Endometrial microvascular endothelial cells (primary cell): ENCODE results near the gene PRRC2B. TPM values are rescaled to one million over a fixed set of nuclear protein-coding genes. Genes with fewer than 3 reads are reported as not detected.
"Not testable (repeated sequence)": the region's sequence is repeated elsewhere in the genome, so short reads cannot be mapped to it uniquely, and the experiment has no call there.

Source experiments
- in situ Hi-C: cut with HindIII; loops from 2 replicates; pipeline ENCODE4 v1.10.0; 2017; ENCODE audit warnings: low sequenced_read_pairs, low pct_unique_long_range_greater_than_20kb; ENCODE audit errors: inconsistent ontology term
- total RNA-seq: library from RNA; depleted of rRNA; stranded (reverse); fragments of >200 nt; gene quantifications from one replicate; pipeline ENCODE4 v1.2.3, GENCODE V29; 2015; ENCODE audit errors: inconsistent ontology term

PRRC2B gene
- total RNA-seq, 1 donor from 2014 or later, result 93.1 TPM

DNA sequence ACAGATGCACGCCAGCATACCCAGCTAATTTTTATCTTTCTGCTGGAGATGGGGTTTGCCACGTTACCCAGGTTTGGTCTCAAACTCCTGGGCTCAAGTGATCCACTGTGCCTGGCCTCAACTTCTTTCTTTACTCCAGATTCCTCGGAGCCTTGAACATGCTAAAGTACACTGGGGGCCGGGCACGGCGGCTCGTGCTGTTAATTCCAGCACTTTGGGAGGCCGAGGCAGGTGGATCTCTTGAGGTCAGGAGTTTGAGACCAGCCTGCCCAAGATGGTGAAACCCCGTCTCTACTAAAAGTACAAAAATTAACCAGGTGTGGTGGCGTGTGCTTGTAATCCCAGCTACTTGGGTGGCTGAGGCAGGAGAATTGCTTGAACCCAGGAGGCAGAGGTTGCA lies 61.8 kb downstream of the PRRC2B start:
- in situ Hi-C loops, result not testable (repeated sequence)

DNA sequence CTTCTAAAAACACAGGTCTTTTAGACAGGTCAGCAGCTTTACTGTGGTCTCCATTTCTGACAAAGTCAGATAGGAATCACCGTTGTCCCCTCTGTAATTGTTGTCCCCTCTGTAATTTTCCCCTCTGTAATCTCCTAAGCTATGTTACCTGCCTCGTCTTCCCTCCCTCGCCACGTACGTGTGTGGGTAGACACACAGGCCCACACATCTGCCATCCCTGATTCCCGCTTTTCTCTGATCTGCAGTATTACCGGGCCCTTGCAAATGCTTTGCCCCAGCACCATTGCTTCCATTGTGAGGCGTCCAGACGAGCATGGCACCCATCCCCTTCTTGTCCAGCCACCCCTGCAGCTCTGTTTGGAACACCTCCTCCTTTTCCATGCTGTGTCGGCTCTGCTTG lies 63.9 kb downstream of the PRRC2B start:
- in situ Hi-C loops, result no loop called here

- in situ Hi-C loops, result no loop called here
Observed at GRCh38 chr9:131459056-131459455, 65.2 kb downstream of the PRRC2B start.

DNA sequence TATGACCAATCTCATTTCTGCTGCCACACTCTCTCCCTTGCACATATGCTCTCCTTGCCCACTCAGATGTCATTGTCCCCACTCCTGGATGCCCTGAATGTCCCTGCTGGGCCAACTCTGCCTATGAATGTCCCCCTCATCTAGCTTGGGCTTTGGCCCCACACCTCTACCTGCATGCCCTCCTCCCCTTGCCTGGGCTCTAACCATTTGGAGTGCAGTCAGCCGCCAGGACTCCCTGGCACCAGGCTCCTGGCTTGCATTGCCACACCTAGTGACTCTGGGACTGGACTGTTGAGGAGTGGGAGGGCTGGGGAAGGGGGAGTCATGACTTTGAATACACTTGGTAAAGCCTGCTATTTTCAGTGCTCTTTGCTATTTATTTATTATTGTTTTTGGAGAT lies 67.3 kb downstream of the PRRC2B start:
- in situ Hi-C loops, result no loop called here

DNA sequence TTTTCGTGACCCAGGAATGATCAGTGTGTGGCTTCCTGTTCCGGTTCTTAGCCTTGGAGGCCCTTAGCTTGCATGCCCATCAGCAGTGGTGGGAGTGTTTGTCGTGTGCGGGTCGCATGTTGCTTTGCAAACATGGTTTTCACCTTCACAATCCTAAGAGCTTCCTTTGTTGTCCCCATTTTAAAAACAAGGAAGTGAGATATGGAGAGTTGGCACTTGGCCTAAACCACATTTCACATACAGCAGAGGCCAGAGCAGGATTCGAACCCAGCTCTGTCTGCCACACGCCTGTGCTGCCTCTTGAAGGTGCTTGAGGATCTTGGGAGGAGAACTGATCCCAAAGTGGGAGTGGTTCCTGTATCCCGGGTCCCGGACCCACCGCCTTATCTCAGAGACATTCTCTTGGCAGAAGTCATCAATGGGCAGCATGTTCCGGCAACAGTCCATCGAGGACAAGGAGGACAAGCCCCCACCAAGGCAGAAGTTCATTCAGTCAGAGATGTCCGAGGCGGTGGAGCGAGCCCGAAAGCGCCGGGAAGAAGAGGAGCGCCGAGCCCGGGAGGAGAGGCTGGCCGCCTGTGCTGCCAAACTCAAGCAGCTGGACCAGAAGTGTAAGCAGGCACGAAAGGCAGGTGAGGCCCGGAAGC lies 70.6 kb downstream of the PRRC2B start:
- in situ Hi-C loops, result no loop called here

GRCh38 chr9:131465401-131465800 lies 71.5 kb downstream of the PRRC2B start:
- in situ Hi-C loops, result no loop called here

GRCh38 chr9:131467214-131467935 lies 73.5 kb downstream of the PRRC2B start:
- in situ Hi-C loops, result no loop called here

- in situ Hi-C loops, result no loop called here
Observed at GRCh38 chr9:131468031-131468430, 74.1 kb downstream of the PRRC2B start.

- in situ Hi-C loops, result no loop called here
Observed at GRCh38 chr9:131469356-131469755, 75.5 kb downstream of the PRRC2B start.

DNA sequence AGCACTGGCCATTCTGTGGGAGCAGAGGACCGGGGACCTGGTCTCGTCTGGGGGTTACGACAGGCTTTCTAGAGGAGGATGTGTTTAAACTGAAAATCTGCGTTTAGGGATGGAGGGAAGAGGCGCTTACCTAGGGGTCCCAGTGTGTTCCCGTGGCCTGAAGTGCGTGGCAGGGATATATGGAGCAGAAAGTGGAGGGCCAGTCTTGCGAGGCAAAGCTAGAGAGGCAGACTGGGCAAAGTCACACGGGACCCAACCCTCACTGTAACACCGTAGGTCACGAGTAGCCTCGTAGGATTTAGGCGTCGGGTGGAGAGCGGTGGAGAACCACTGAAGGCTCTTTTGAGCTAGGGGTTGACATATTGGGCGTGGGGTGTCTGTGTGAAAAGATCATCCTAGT lies 76.1 kb downstream of the PRRC2B start:
- in situ Hi-C loops, result no loop called here

DNA sequence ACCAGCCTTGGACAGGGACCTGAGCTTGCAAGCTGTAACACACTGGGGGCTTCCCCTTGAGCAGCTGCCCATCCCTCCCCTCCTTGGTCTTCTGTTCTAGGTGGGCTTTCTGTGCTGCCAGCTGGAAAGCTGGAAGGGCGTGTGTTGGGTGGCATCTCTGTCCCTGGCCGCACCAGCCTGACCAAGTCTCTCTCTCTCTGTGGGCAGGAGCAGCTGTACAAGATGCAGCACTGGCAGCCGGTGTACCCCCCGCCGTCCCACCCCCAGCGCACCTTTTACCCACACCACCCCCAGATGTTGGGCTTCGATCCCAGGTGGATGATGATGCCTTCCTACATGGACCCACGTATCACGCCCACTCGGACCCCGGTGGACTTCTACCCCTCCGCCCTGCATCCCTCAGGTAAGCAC lies 76.7 kb downstream of the PRRC2B start:
- in situ Hi-C loops, result no loop called here

- in situ Hi-C loops, result not testable (repeated sequence)
Observed at GRCh38 chr9:131472085-131472484, 78.2 kb downstream of the PRRC2B start.

DNA sequence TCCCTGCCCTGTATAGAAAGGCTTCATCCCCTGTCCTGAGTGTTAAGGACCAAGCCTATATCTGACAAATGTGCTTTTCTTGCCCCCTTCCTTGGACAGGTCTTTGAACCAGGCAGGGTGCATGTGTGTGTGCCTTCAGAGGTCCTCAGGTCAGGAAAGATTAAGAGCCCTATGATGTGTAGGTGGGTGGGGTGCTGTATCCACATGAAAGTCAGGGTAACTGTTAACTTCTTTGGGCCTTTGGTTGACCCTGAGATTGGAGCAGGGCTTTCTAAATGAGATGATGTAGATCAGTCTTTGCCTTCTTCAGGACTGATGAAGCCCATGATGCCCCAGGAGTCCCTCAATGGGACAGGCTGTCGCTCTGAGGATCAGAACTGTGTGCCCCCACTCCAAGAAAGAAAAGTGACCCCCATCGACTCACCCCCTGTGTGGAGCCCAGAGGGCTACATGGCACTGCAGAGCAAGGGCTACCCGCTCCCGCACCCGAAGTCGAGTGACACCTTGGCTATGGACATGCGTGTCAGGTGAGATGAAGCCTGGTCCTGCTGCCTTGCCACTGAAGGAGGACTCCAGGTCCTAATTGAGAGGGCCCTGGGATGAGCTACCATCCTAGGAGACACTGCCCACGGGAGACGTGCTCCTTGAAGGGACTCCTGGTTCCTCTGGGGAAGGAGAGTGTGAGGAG lies 79.5 kb downstream of the PRRC2B start:
- in situ Hi-C loops, result no loop called here

GRCh38 chr9:131473891-131474290 lies 80.0 kb downstream of the PRRC2B start:
- in situ Hi-C loops, result no loop called here

GRCh38 chr9:131474711-131475110 lies 80.8 kb downstream of the PRRC2B start:
- in situ Hi-C loops, result no loop called here

- in situ Hi-C loops, result no loop called here
Observed at GRCh38 chr9:131475111-131475955, 81.4 kb downstream of the PRRC2B start.

DNA sequence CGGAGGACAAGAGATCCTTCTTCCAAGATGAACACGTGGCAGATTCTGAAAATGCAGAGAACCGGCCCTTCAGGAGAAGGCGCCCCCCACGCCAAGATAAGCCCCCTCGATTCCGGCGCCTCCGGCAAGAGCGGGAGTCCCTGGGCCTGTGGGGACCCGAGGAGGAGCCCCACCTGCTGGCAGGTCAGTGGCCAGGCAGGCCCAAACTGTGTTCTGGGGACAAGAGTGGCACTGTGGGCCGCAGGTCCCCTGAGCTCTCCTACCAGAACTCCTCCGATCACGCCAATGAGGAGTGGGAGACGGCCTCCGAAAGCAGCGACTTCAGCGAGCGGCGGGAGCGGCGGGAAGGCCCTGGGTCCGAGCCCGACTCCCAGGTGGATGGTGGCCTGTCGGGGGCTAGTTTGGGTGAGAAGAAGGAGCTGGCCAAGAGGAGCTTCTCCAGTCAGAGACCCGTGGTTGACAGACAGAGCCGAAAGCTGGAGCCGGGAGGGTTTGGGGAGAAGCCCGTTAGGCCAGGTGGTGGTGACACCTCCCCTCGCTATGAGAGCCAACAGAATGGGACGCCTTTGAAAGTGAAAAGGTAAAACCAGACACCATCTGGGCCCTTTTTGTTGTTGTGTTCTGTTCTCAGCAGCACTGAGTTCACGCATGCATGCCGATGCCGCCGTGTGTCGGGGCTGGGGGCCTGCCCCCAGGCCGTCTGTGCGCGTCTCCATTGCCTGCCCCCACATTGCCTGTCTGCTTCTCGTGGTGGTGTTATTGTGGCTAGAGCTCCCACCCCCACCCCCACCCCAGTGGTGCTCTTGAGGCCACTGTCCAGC lies 82.3 kb downstream of the PRRC2B start:
- in situ Hi-C loops, result no loop called here

DNA sequence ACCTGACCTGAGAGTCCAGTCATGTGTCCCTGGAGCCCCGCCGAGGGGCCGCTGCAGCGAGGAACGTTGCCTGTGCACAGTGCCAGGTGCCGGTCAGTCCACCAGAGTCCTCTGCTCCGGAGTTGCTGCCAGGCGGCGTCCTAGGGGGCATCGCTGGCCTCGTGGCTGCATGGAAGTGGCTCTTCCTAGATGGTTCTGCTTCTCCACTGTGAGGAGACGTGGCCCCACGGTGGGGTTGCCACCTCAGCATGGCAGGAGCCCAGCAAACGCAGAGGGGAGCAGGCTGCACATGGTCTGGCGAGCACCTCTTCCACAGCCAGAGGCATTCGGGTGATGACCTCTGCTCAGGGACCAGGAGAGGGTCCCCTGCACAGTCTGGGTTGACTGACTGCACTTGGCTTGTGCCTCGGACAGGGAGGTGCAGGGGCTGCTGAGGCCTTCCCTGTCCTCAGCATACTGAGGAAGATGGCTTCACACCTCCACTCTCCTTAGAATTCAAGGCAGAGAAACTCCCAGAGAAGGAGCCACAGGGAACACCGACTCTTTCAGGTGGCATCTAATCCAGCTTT lies 83.0 kb downstream of the PRRC2B start:
- in situ Hi-C loops, result no loop called here
